ENCODE data around the gene UGT1A7.

Gene UGT1A7

GRCh38 chr2:233816771-233817170 is 135.1 kb downstream of the UGT1A7 start:
- in situ Hi-C loops (cut with HindIII; ENCODE audit: low pct_ligation_motif_present, low sequenced_read_pairs) = no loop called here
- no peaks in the 10 kb centered on the region for H3K36me3 ChIP-seq (replicated peaks)
- H3K27me3 ChIP-seq (replicated peaks) = no peaks in the 10 kb centered on the region
- no peak for TF ChIP-seq CTCF (IDR thresholded peaks at IDR 0.05; ENCODE audit: low read depth, low read length, missing control alignments)
- DNase-seq = no peak
- no peak overlapping the region for H3K27ac ChIP-seq
- no peak overlapping the region for H3K4me3 ChIP-seq (ENCODE audit: low read depth, low read length)

- DNase-seq = no peak
- TF ChIP-seq CTCF (IDR thresholded peaks at IDR 0.05; ENCODE audit: low read depth, low read length, missing control alignments) = no peak
Measured at GRCh38 chr2:233817361-233817911, 135.7 kb downstream of the UGT1A7 start.

GRCh38 chr2:233817995-233818638 is 136.4 kb downstream of the UGT1A7 start:
- Histone ChIP-seq H3K27me3 (replicated peaks) (no peaks in the 10 kb centered on the region), H3K4me3 (ENCODE audit: low read depth, low read length) (no peak overlapping the region), H3K36me3 (replicated peaks) (no peaks in the 10 kb centered on the region), H3K27ac (no peak overlapping the region)
- TF ChIP-seq CTCF (IDR thresholded peaks at IDR 0.05; ENCODE audit: low read depth, low read length, missing control alignments) = no peak
- no peak for DNase-seq
- in situ Hi-C loops (cut with HindIII; ENCODE audit: low pct_ligation_motif_present, low sequenced_read_pairs) = no loop called here

More at GRCh38 chr2:233817361-233817911, 135.7 kb downstream of the UGT1A7 start:
- in situ Hi-C loops (cut with HindIII; ENCODE audit: low pct_ligation_motif_present, low sequenced_read_pairs) = no loop called here
- Histone ChIP-seq H3K27me3 (replicated peaks) (no peaks in the 10 kb centered on the region), H3K4me3 (ENCODE audit: low read depth, low read length) (no peak overlapping the region), H3K36me3 (replicated peaks) (no peaks in the 10 kb centered on the region), H3K27ac (no peak overlapping the region)

- no peak for DNase-seq
- Histone ChIP-seq H3K27ac (no peak overlapping the region), H3K27me3 (replicated peaks) (no peaks in the 10 kb centered on the region), H3K4me3 (ENCODE audit: low read depth, low read length) (no peak overlapping the region), H3K36me3 (replicated peaks) (no peaks in the 10 kb centered on the region)
- TF ChIP-seq CTCF (IDR thresholded peaks at IDR 0.05; ENCODE audit: low read depth, low read length, missing control alignments) = no peak
- in situ Hi-C loops (cut with HindIII; ENCODE audit: low pct_ligation_motif_present, low sequenced_read_pairs) = no loop called here
Measured at GRCh38 chr2:233818639-233819621, 137.2 kb downstream of the UGT1A7 start.

GRCh38 chr2:233819884-233820773 is 138.4 kb downstream of the UGT1A7 start:
- Histone ChIP-seq H3K27me3 (replicated peaks) (no peaks in the 10 kb centered on the region), H3K4me3 (ENCODE audit: low read depth, low read length) (no peak overlapping the region), H3K27ac (no peak overlapping the region), H3K36me3 (replicated peaks) (no peaks in the 10 kb centered on the region)
- no peak for TF ChIP-seq CTCF (IDR thresholded peaks at IDR 0.05; ENCODE audit: low read depth, low read length, missing control alignments)
- in situ Hi-C loops (cut with HindIII; ENCODE audit: low pct_ligation_motif_present, low sequenced_read_pairs) = no loop called here
- DNase-seq = no peak
